Hepatocyte (in vitro differentiated cells): ENCODE results near the gene ABCB11. TPM values are rescaled to one million over a fixed set of nuclear protein-coding genes. Genes with fewer than 3 reads are reported as not detected.

ENCODE experiments used
- DNase-seq: peaks from one replicate; pipeline ENCODE4 v3.0.0-alpha.2; 2016; ENCODE audit warnings: low spot score
- H2AFZ ChIP-seq: fragments of 200-600 bp; sonication (generic); 2 replicates; pipeline ENCODE4 v1.6.0; 2016; ENCODE audit warnings: antibody characterized with exemption, mild to moderate bottlenecking
- H3K27ac ChIP-seq: fragments of 200-600 bp; sonication (generic); 2 replicates; pipeline ENCODE4 v1.5.1; 2016; ENCODE audit warnings: mild to moderate bottlenecking
- H3K27me3 ChIP-seq: fragments of 200-600 bp; sonication (generic); 2 replicates; pipeline ENCODE4 v1.6.1; 2016
- H3K36me3 ChIP-seq: fragments of 200-600 bp; sonication (generic); replicated peaks from 2 replicates; pipeline ENCODE4 v1.5.1; 2016; ENCODE audit warnings: low read depth; ENCODE audit not compliant: insufficient read depth
- H3K4me1 ChIP-seq: fragments of 200-600 bp; sonication (generic); 2 replicates; pipeline ENCODE4 v1.5.1; 2016; ENCODE audit warnings: mild to moderate bottlenecking, moderate library complexity; ENCODE audit not compliant: insufficient read depth
- H3K4me2 ChIP-seq: fragments of 200-600 bp; sonication (generic); 2 replicates; pipeline ENCODE4 v1.6.0; 2016
- H3K4me3 ChIP-seq: fragments of 200-600 bp; sonication (generic); 2 replicates; pipeline ENCODE4 v1.5.1; 2016; ENCODE audit warnings: mild to moderate bottlenecking
- H3K79me2 ChIP-seq: fragments of 200-600 bp; sonication (generic); 2 replicates; pipeline ENCODE4 v1.6.0; 2017; ENCODE audit warnings: mild to moderate bottlenecking
- H3K9me2 ChIP-seq: fragments of 200-600 bp; sonication (generic); replicated peaks from 2 replicates; pipeline ENCODE4 v1.6.0; 2017; ENCODE audit warnings: mild to moderate bottlenecking; ENCODE audit not compliant: insufficient read depth
- H3K9me3 ChIP-seq: fragments of 200-600 bp; sonication (generic); 2 replicates; pipeline ENCODE4 v1.5.1; 2016; ENCODE audit warnings: low read depth, mild to moderate bottlenecking
- H4K20me1 ChIP-seq: fragments of 200-600 bp; sonication (generic); 2 replicates; pipeline ENCODE4 v1.6.0; 2016; ENCODE audit warnings: mild to moderate bottlenecking; ENCODE audit not compliant: insufficient read depth, poor library complexity, severe bottlenecking
- CTCF ChIP-seq: fragments of 200-600 bp; sonication (generic); IDR thresholded peaks from 2 replicates; pipeline ENCODE4 v1.5.1; 2016; ENCODE audit warnings: antibody characterized with exemption, mild to moderate bottlenecking; ENCODE audit not compliant: poor library complexity
- EZH2 ChIP-seq: fragments of 200-600 bp; sonication (generic); IDR thresholded peaks from 2 replicates; pipeline ENCODE4 v1.6.1; 2016; ENCODE audit warnings: antibody characterized with exemption, mild to moderate bottlenecking, borderline replicate concordance
- EZH2phosphoT487 ChIP-seq: fragments of 200-600 bp; sonication (generic); IDR thresholded peaks from one replicate; pipeline ENCODE4 v1.6.1; 2018; ENCODE audit warnings: antibody characterized with exemption, mild to moderate bottlenecking, low read depth, moderate library complexity; ENCODE audit not compliant: unreplicated experiment, severe bottlenecking
- WGBS: methylation state at CpG from one replicate; pipeline ENCODE4 v1.1.6; 2016; ENCODE audit warnings: low lambda C conversion rate; ENCODE audit errors: missing lambda C conversion rate; 5-methylcytosine and 5-hydroxymethylcytosine counted together
- polyA plus RNA-seq: library from polyadenylated mRNA; unstranded; fragments of >200 nt; fragmentation: Nextera tagmentation; extraction: Ambion mirVana; gene quantifications from 2 replicates; pipeline ENCODE4 v1.2.1, GENCODE V29; 2016
- total RNA-seq: library from RNA; depleted of rRNA; stranded (reverse); fragments of >200 nt; gene quantifications from 2 replicates; pipeline ENCODE4 v1.2.3, GENCODE V29; 2014

Gene ABCB11
- total and polyA plus RNA-seq, 2 experiments from 2014 or later, result 2.0 to 9.2 TPM

- Histone ChIP-seq H3K4me2 (no peak overlapping the region), H3K27ac (no peak overlapping the region), H3K27me3 (no peaks in the 10 kb centered on the region), H3K79me2 (no peaks in the 10 kb centered on the region), H3K36me3 (no peaks in the 10 kb centered on the region), H2AFZ (no peak overlapping the region), H3K9me2 (no peaks in the 10 kb centered on the region), H3K9me3 (no peaks in the 10 kb centered on the region), H3K4me1 (no peaks in the 10 kb centered on the region), H4K20me1 (no peaks in the 10 kb centered on the region), H3K4me3 (no peak overlapping the region)
- TF ChIP-seq EZH2 (no peak), EZH2phosphoT487 (no peak), CTCF (no peak)
- 58% methylated on average over 3 of the region's 3 CpGs for WGBS
- DNase-seq, result no peak
Observed at GRCh38 chr2:168992026-168992425, 39.1 kb downstream of the ABCB11 start.

GRCh38 chr2:168988755-168989154 is 42.4 kb downstream of the ABCB11 start:
- no peak for DNase-seq
- Histone ChIP-seq H3K79me2 (no peaks in the 10 kb centered on the region), H2AFZ (no peak overlapping the region), H3K9me3 (no peaks in the 10 kb centered on the region), H3K4me3 (no peak overlapping the region), H4K20me1 (no peaks in the 10 kb centered on the region), H3K9me2 (no peaks in the 10 kb centered on the region), H3K4me2 (no peak overlapping the region), H3K4me1 (no peaks in the 10 kb centered on the region), H3K27me3 (no peaks in the 10 kb centered on the region), H3K27ac (no peak overlapping the region), H3K36me3 (no peaks in the 10 kb centered on the region)
- WGBS, result 93% methylated on average over 1 of the region's 1 CpG
- TF ChIP-seq EZH2phosphoT487, result no peak
- TF ChIP-seq EZH2, result no peak
- no peak for TF ChIP-seq CTCF

GRCh38 chr2:168986398-168986943 is 44.7 kb downstream of the ABCB11 start:
- H3K36me3 ChIP-seq, result no peaks in the 10 kb centered on the region
- TF ChIP-seq EZH2 (no peak), EZH2phosphoT487 (no peak), CTCF (no peak)
- no peaks in the 10 kb centered on the region for H4K20me1 ChIP-seq
- no peak overlapping the region for H3K4me2 ChIP-seq
- H3K4me1 ChIP-seq, result no peaks in the 10 kb centered on the region
- H3K9me2 ChIP-seq, result no peaks in the 10 kb centered on the region
- no peak overlapping the region for H2AFZ ChIP-seq
- 86% methylated on average over 2 of the region's 2 CpGs for WGBS
- DNase-seq, result no peak
- H3K9me3 ChIP-seq, result no peaks in the 10 kb centered on the region
- no peaks in the 10 kb centered on the region for H3K79me2 ChIP-seq
- no peaks in the 10 kb centered on the region for H3K27me3 ChIP-seq
- no peak overlapping the region for H3K4me3 ChIP-seq
- H3K27ac ChIP-seq, result no peak overlapping the region

GRCh38 chr2:168981651-168982050 is 49.5 kb downstream of the ABCB11 start:
- H3K79me2 ChIP-seq, result no peaks in the 10 kb centered on the region
- no peak overlapping the region for H2AFZ ChIP-seq
- H3K27ac ChIP-seq, result no peak overlapping the region
- no peaks in the 10 kb centered on the region for H3K9me2 ChIP-seq
- no peaks in the 10 kb centered on the region for H4K20me1 ChIP-seq
- no peaks in the 10 kb centered on the region for H3K4me1 ChIP-seq
- WGBS, result 92% methylated on average over 3 of the region's 3 CpGs
- no peak overlapping the region for H3K4me3 ChIP-seq
- H3K36me3 ChIP-seq, result no peaks in the 10 kb centered on the region
- no peak for DNase-seq
- TF ChIP-seq CTCF (no peak), EZH2 (no peak), EZH2phosphoT487 (no peak)
- H3K9me3 ChIP-seq, result no peaks in the 10 kb centered on the region
- no peaks in the 10 kb centered on the region for H3K27me3 ChIP-seq
- H3K4me2 ChIP-seq, result no peak overlapping the region
